Keratinocyte (primary cell): ENCODE data around the gene KIF1B. TPM values are rescaled to one million over a fixed set of nuclear protein-coding genes. Genes with fewer than 3 reads are reported as not detected.
A peak's percentile ranks its signal among the peaks of the same experiment; 100 is the strongest.
"Not testable (repeated sequence)": the region's sequence is repeated elsewhere in the genome, so short reads cannot be mapped to it uniquely, and the experiment has no call there.

Experiments used
- DNase-seq: peaks from one replicate; pipeline ENCODE4 v3.0.0-alpha.2; 2011; ENCODE audit warnings: low read depth, missing footprints, low spot score
- FAIRE-seq: peaks from 2 replicates; lab custom pipeline; 2011; peaks lifted over from hg19 to GRCh38; lab: Jason Lieb, UNC
- H2AFZ ChIP-seq: 2 replicates; pipeline ENCODE4 v1.6.0; 2012; ENCODE audit warnings: low read length, control low read depth, inconsistent platforms; ENCODE audit not compliant: control insufficient read depth
- H3K27ac ChIP-seq: 2 replicates; pipeline ENCODE4 v1.5.1; 2011; ENCODE audit warnings: low read length; ENCODE audit not compliant: control insufficient read depth, insufficient read depth
- H3K27me3 ChIP-seq: 3 replicates; pipeline ENCODE4 v1.6.0; 2011; ENCODE audit warnings: low read length; ENCODE audit not compliant: control insufficient read depth, insufficient read depth; ENCODE audit errors: extremely low read depth
- H3K36me3 ChIP-seq, 2 experiments: 2 replicates in 1 of 2; 3 replicates in 1 of 2; pipeline ENCODE4 v1.5.1; 2011; ENCODE audit warnings: low read length in 2 of 2, mild to moderate bottlenecking in 1 of 2; ENCODE audit not compliant: control insufficient read depth in 2 of 2, insufficient read depth in 2 of 2; ENCODE audit errors: extremely low read depth in 1 of 2
- H3K4me1 ChIP-seq: 3 replicates; pipeline ENCODE4 v1.5.1; 2011; ENCODE audit warnings: low read length; ENCODE audit not compliant: control insufficient read depth, insufficient read depth; ENCODE audit errors: extremely low read depth
- H3K4me2 ChIP-seq: 3 replicates; pipeline ENCODE4 v1.6.0; 2011; ENCODE audit warnings: low read depth, low read length; ENCODE audit not compliant: control insufficient read depth, insufficient read depth; ENCODE audit errors: extremely low read depth
- H3K4me3 ChIP-seq, 3 experiments: fragments of 200-600 bp in 1 of 3; sonication (generic) in 1 of 3; 2 replicates in 2 of 3; 3 replicates in 1 of 3; pipeline ENCODE4 v1.5.1; 2011 to 2016; ENCODE audit warnings: low read length in 3 of 3, mild to moderate bottlenecking in 3 of 3, control low read depth in 2 of 3, inconsistent platforms in 1 of 3, low read depth in 1 of 3, mixed read lengths in 1 of 3, mixed run types in 1 of 3, moderate library complexity in 1 of 3; ENCODE audit not compliant: control insufficient read depth in 2 of 3, insufficient read depth in 2 of 3; ENCODE audit errors: extremely low read depth in 1 of 3
- H3K79me2 ChIP-seq: 2 replicates; pipeline ENCODE4 v1.6.0; 2012; ENCODE audit warnings: low read length; ENCODE audit not compliant: control insufficient read depth, insufficient read depth
- H3K9ac ChIP-seq: 3 replicates; pipeline ENCODE4 v1.6.0; 2011; ENCODE audit warnings: low read length; ENCODE audit not compliant: control insufficient read depth, insufficient read depth; ENCODE audit errors: extremely low read depth
- H3K9me1 ChIP-seq: 3 replicates; pipeline ENCODE4 v1.6.0; 2011; ENCODE audit warnings: low read length; ENCODE audit not compliant: control insufficient read depth, insufficient read depth; ENCODE audit errors: extremely low read depth
- H3K9me3 ChIP-seq: 2 replicates; pipeline ENCODE4 v1.5.1; 2012; ENCODE audit warnings: low read depth, low read length; ENCODE audit not compliant: control insufficient read depth
- H4K20me1 ChIP-seq: 3 replicates; pipeline ENCODE4 v1.6.0; 2011; ENCODE audit warnings: low read length; ENCODE audit not compliant: control insufficient read depth, insufficient read depth; ENCODE audit errors: extremely low read depth
- EZH2 ChIP-seq: IDR thresholded peaks from one replicate; pipeline ENCODE4 v1.6.1; 2012; ENCODE audit warnings: inconsistent platforms, mild to moderate bottlenecking, low read length, moderate library complexity
- dilution Hi-C: fragments of 300-500 bp; cut with MboI; formaldehyde crosslinking; loops from one replicate; pipeline ENCODE4 v1.7.0; 2020; ENCODE audit warnings: low sequenced_read_pairs; ENCODE audit not compliant: extremely low pct_ligation_motif_present
- polyA plus RNA-seq, 5 experiments: library from polyadenylated mRNA; depleted of rRNA in 3 of 5; stranded (reverse) in 3 of 5; stranded (forward) in 1 of 5; unstranded in 1 of 5; fragments of >200 nt; gene quantifications; 1 replicate in 1 of 5; 2 replicates in 3 of 5; 3 replicates in 1 of 5; pipeline versions ENCODE4 v1.2.1 to v1.2.3, GENCODE V29; 2011 to 2012; ENCODE audit warnings: missing spikeins in 2 of 5, low read depth in 1 of 5, low replicate concordance in 1 of 5
- TF ChIP-seq, protein P1 (sequence below), 3 experiments: IDR thresholded peaks in 1 of 3; conservative IDR thresholded peaks in 1 of 3; optimal IDR thresholded peaks in 1 of 3; 2 replicates in 2 of 3; 3 replicates in 1 of 3; pipeline versions ENCODE3 to v1.5.1; 2011; ENCODE audit warnings: low read length in 3 of 3, mild to moderate bottlenecking in 3 of 3, moderate library complexity in 2 of 3, control low read depth in 1 of 3, inconsistent platforms in 1 of 3; ENCODE audit not compliant: insufficient read depth in 2 of 3; ENCODE audit errors: extremely low read depth in 1 of 3

Gene KIF1B
- polyA plus RNA-seq, 1 donor (not counting 4 experiments of a cell fraction or from before 2014, with no cell fraction given), result 15.1 TPM

DNA sequence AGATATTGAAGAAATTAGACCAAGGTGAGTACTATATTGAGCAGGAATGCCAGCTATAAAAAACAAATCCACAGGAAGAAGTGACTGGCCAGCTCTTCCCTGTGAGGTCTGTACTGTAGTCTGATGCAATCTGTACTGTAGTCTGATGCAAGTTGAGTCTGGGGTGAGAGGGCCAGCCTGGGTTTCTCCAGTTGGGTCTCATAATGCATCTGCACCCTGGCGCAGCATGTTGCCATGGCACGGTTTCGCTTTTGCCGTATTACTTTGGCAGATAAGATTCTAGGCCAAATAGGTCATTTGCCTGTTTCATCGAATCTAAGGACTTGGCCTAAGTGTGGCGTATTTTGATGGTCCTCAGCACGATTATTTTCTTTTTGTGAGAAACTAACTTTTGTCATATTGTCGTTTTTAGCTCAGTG is 164.1 kb downstream of the KIF1B start:
- no peaks in the 10 kb centered on the region for H3K9me3 ChIP-seq
- no peak overlapping the region for H3K27ac ChIP-seq
- H3K9ac ChIP-seq, result no peak overlapping the region
- H4K20me1 ChIP-seq, result no peaks in the 10 kb centered on the region
- no peak overlapping the region for H3K4me3 ChIP-seq
- FAIRE-seq (no peak), DNase-seq (no peak)
- H3K4me2 ChIP-seq, result no peak overlapping the region
- no peaks in the 10 kb centered on the region for H3K9me1 ChIP-seq
- H2AFZ ChIP-seq, result no peak overlapping the region
- dilution Hi-C loops, result no loop called here
- peaks cover 0 to 16% of the 10 kb centered on the region in 2 experiments for H3K36me3 ChIP-seq
- peaks cover 6% of the 10 kb centered on the region for H3K4me1 ChIP-seq
- TF ChIP-seq, protein P1, sequence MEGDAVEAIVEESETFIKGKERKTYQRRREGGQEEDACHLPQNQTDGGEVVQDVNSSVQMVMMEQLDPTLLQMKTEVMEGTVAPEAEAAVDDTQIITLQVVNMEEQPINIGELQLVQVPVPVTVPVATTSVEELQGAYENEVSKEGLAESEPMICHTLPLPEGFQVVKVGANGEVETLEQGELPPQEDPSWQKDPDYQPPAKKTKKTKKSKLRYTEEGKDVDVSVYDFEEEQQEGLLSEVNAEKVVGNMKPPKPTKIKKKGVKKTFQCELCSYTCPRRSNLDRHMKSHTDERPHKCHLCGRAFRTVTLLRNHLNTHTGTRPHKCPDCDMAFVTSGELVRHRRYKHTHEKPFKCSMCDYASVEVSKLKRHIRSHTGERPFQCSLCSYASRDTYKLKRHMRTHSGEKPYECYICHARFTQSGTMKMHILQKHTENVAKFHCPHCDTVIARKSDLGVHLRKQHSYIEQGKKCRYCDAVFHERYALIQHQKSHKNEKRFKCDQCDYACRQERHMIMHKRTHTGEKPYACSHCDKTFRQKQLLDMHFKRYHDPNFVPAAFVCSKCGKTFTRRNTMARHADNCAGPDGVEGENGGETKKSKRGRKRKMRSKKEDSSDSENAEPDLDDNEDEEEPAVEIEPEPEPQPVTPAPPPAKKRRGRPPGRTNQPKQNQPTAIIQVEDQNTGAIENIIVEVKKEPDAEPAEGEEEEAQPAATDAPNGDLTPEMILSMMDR (optimal IDR thresholded peaks at IDR 0.05 in 1 of 3, IDR thresholded peaks at IDR 0.05 in 1 of 3, conservative IDR thresholded peaks at IDR 0.05 in 1 of 3; ENCODE audit: extremely low read depth in 1 of 3, insufficient read depth in 2 of 3, low read length in 3 of 3), result no peak
- TF ChIP-seq EZH2, result no peak
- H3K79me2 ChIP-seq, result no peaks in the 10 kb centered on the region
- no peaks in the 10 kb centered on the region for H3K27me3 ChIP-seq

DNA sequence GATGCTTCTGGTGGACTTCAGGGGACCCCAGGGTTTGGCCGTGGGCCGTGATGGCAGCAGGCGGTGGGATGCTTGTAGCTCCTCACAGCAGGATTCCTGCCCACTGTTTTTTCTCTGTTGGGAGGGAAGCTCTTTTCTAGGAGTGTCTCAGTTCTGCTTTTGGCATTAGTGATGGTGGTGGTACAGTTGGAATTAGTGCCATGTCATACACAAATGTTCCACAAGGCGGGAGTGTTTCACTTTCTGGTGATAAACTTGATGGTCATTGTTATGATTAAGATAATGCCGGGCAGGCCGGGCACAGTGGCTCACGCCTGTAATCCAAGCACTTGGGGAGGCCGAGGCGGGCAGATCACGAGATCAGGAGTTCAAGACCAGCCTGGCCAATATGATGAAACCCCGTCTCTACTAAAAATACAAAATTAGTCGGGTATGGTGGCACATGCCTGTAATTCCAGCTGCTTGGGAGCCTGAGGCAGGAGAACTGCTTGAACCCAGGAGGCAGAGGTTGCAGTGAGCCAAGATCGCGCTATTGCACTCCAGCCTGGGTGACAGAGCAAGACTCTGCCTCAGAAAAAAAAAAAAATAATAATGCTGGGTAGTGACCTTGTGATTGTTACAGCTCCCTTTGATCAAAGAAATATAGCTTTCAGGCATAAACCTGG is 167.1 kb downstream of the KIF1B start:
- H3K36me3 ChIP-seq, result peaks cover 0 to 13% of the 10 kb centered on the region in 2 experiments

More for the DNA sequence above, 167.1 kb downstream of the KIF1B start:
- H3K4me1 ChIP-seq, H3K27me3 ChIP-seq, H4K20me1 ChIP-seq, H2AFZ ChIP-seq, H3K4me3 ChIP-seq, H3K9me1 ChIP-seq, H3K9me3 ChIP-seq, H3K79me2 ChIP-seq, dilution Hi-C loops, DNase-seq, H3K9ac ChIP-seq, H3K4me2 ChIP-seq: not testable (repeated sequence)
- TF ChIP-seq, protein P1 (optimal IDR thresholded peaks at IDR 0.05 in 1 of 3, IDR thresholded peaks at IDR 0.05 in 1 of 3, conservative IDR thresholded peaks at IDR 0.05 in 1 of 3; ENCODE audit: extremely low read depth in 1 of 3, insufficient read depth in 2 of 3, low read length in 3 of 3), result peak; percentile 52 to 76 (median 75)
- H3K27ac ChIP-seq, result peak overlapping the region; percentile 38
- FAIRE-seq, result peak; percentile 26
